CD4-positive, alpha-beta T cell treated with Interleukin-2 at 100 ng/mL for 4 hours (primary cell): ENCODE data around the gene NT5DC3.

ENCODE experiments used
- DNase-seq: peaks from one replicate; pipeline ENCODE4 v3.0.0-alpha.2; 2020; ENCODE audit warnings: low spot score

Gene NT5DC3

GRCh38 chr12:103783744-103784664 is 57.0 kb downstream of the NT5DC3 start:
- no peak for DNase-seq

- DNase-seq = no peak
Observed at GRCh38 chr12:103782399-103782798, 58.6 kb downstream of the NT5DC3 start.

GRCh38 chr12:103780992-103781391 is 60.0 kb downstream of the NT5DC3 start:
- DNase-seq = no peak

GRCh38 chr12:103780093-103780440 is 61.0 kb downstream of the NT5DC3 start:
- no peak for DNase-seq

GRCh38 chr12:103779410-103780092 is 61.5 kb downstream of the NT5DC3 start:
- no peak for DNase-seq

- DNase-seq = no peak
Observed at GRCh38 chr12:103778781-103779180, 62.3 kb downstream of the NT5DC3 start.

- no peak for DNase-seq
Observed at GRCh38 chr12:103774977-103775560, 66.0 kb downstream of the NT5DC3 start.

GRCh38 chr12:103773109-103773910 is 67.7 kb downstream of the NT5DC3 start:
- no peak for DNase-seq

GRCh38 chr12:103772367-103773108 is 68.5 kb downstream of the NT5DC3 start:
- DNase-seq = no peak

- DNase-seq = no peak
Observed at GRCh38 chr12:103771466-103771865, 69.6 kb downstream of the NT5DC3 start.

- DNase-seq = no peak
Observed at GRCh38 chr12:103769240-103769945, 71.6 kb downstream of the NT5DC3 start.

- no peak for DNase-seq
Observed at GRCh38 chr12:103768467-103769123, 72.4 kb downstream of the NT5DC3 start.

- DNase-seq = no peak
Observed at GRCh38 chr12:103766028-103766427, 75.0 kb downstream of the NT5DC3 start.

GRCh38 chr12:103765322-103765721 is 75.7 kb downstream of the NT5DC3 start:
- DNase-seq = no peak

- DNase-seq = no peak
Observed at GRCh38 chr12:103762473-103762872, 78.6 kb downstream of the NT5DC3 start.

- no peak for DNase-seq
Observed at GRCh38 chr12:103758310-103759089, 82.5 kb downstream of the NT5DC3 start.

GRCh38 chr12:103757248-103757647 is 83.8 kb downstream of the NT5DC3 start:
- DNase-seq = no peak

- DNase-seq = no peak
Observed at GRCh38 chr12:103756443-103756842, 84.6 kb downstream of the NT5DC3 start.

GRCh38 chr12:103755425-103755824 is 85.6 kb downstream of the NT5DC3 start:
- DNase-seq = no peak
